HepG2 (cell line): ENCODE measurements around the gene ZNF148. TPM values are rescaled to one million over a fixed set of nuclear protein-coding genes. Genes with fewer than 3 reads are reported as not detected.
A peak's percentile ranks its signal among the peaks of the same experiment; 100 is the strongest.

Experiments used
- ATAC-seq: fragments of 200-7000 bp; cut with Tn5 transposase; 3 replicates; pipeline ENCODE4 v1.9.1; 2020; ENCODE audit warnings: mild to moderate bottlenecking, moderate library complexity
- BruUV-seq: library from RNA; stranded (reverse); fragments of 400-500 nt; replicated peaks from 2 replicates; lab custom pipeline; 2021; lab: Mats Ljungman, UMichigan
- CTCF ChIA-PET: fragments of 300-600 bp; formaldehyde crosslinking; extraction: SDS; loops from one replicate; lab custom pipeline; 2021; ENCODE audit warnings: low total read pairs, inconsistent platforms, low intra/inter-chr PET ratio; lab: Yijun Ruan, JAX
- POLR2A ChIA-PET: fragments of 350-600 bp; sonication (Branson Sonifier 250); formaldehyde crosslinking; loops from one replicate; lab custom pipeline; 2020; ENCODE audit warnings: antibody characterized with exemption, inconsistent platforms; lab: Yijun Ruan, JAX
- DNase-seq: peaks from one replicate; pipeline ENCODE4 v3.0.0-alpha.2; 2015; ENCODE audit warnings: low spot score
- FAIRE-seq: peaks from 3 replicates; lab custom pipeline; 2011; peaks lifted over from hg19 to GRCh38; lab: Jason Lieb, UNC
- H2AFZ ChIP-seq: one replicate; pipeline ENCODE4 v1.6.1; 2011; ENCODE audit warnings: low read length, inconsistent platforms
- H3K27ac ChIP-seq: fragments of 300-600 bp; 3 replicates; pipeline ENCODE4 v1.8.0; 2011; ENCODE audit warnings: mixed run types, mild to moderate bottlenecking, mixed read lengths, low read length, inconsistent platforms; ENCODE audit not compliant: insufficient read depth; ENCODE audit errors: extremely low read length
- H3K27me3 ChIP-seq, 2 experiments: fragments of 200-600 bp in 1 of 2; 2 replicates in 1 of 2; 3 replicates in 1 of 2; pipeline versions ENCODE4 v1.6.0 to v1.8.0; 2011; ENCODE audit warnings: low read length in 2 of 2, mild to moderate bottlenecking in 2 of 2, moderate library complexity in 2 of 2, inconsistent platforms in 1 of 2; ENCODE audit not compliant: insufficient read depth in 2 of 2, control insufficient read depth in 1 of 2
- H3K36me3 ChIP-seq, 2 experiments: fragments of 200-600 bp in 1 of 2; replicated peaks in 1 of 2; 2 replicates in 1 of 2; 3 replicates in 1 of 2; pipeline versions ENCODE4 v1.5.1 to v1.8.0; 2011; ENCODE audit warnings: low read length in 2 of 2, inconsistent platforms in 1 of 2; ENCODE audit not compliant: insufficient read depth in 2 of 2, control insufficient read depth in 1 of 2
- H3K4me1 ChIP-seq: 2 replicates; pipeline ENCODE4 v1.5.1; 2012; ENCODE audit warnings: low read length, inconsistent platforms; ENCODE audit not compliant: insufficient read depth
- H3K4me2 ChIP-seq: 2 replicates; pipeline ENCODE4 v1.6.0; 2011; ENCODE audit warnings: low read depth, low read length, inconsistent platforms
- H3K4me3 ChIP-seq, 3 experiments: fragments of 200-600 bp in 1 of 3; sonication (generic), shearing (Covaris generic) in 1 of 3; replicated peaks in 1 of 3; 2 replicates each; pipeline ENCODE4 v1.5.1; 2011 to 2016; ENCODE audit warnings: low read length in 3 of 3, inconsistent platforms in 2 of 3, low read depth in 2 of 3, mild to moderate bottlenecking in 2 of 3, control low read depth in 1 of 3, mixed read lengths in 1 of 3; ENCODE audit not compliant: insufficient read depth in 1 of 3
- H3K79me2 ChIP-seq: one replicate; pipeline ENCODE4 v1.6.1; 2011; ENCODE audit warnings: low read length, inconsistent platforms; ENCODE audit not compliant: insufficient read depth
- H3K9ac ChIP-seq: 2 replicates; pipeline ENCODE4 v1.6.0; 2011; ENCODE audit warnings: mild to moderate bottlenecking, low read depth, low read length, inconsistent platforms; ENCODE audit not compliant: insufficient read depth
- H3K9me3 ChIP-seq: 2 replicates; pipeline ENCODE4 v1.5.1; 2012; ENCODE audit warnings: mild to moderate bottlenecking, low read length
- H4K20me1 ChIP-seq: 2 replicates; pipeline ENCODE4 v1.6.0; 2011; ENCODE audit warnings: inconsistent platforms, mild to moderate bottlenecking, low read length, moderate library complexity; ENCODE audit not compliant: insufficient read depth
- DMAP1 ChIP-seq: IDR thresholded peaks from 2 replicates; pipeline ENCODE4 v1.6.1; 2016
- MIER2 ChIP-seq: IDR thresholded peaks from 2 replicates; pipeline ENCODE4 v1.6.1; 2016; ENCODE audit warnings: missing biosample characterization, missing genetic modification reagents
- RBM39 ChIP-seq: fragments of 200-400 bp; formaldehyde crosslinking; IDR thresholded peaks from one replicate; pipeline ENCODE4 v1.6.1; 2018; ENCODE audit warnings: antibody characterized with exemption, mild to moderate bottlenecking, low read depth, low read length; ENCODE audit not compliant: poor library complexity, severe bottlenecking
- REPIN1 ChIP-seq: sonication (generic); formaldehyde crosslinking; IDR thresholded peaks from 2 replicates; pipeline ENCODE4 v1.8.0; 2022; ENCODE audit warnings: missing genetic modification reagents, low read depth, mild to moderate bottlenecking, borderline replicate concordance
- RXRB ChIP-seq: IDR thresholded peaks from 2 replicates; pipeline ENCODE4 v1.6.1; 2016; ENCODE audit warnings: borderline replicate concordance, missing genetic modification reagents, missing compliant biosample characterization
- SRY ChIP-seq: sonication (generic); formaldehyde crosslinking; IDR thresholded peaks from 2 replicates; pipeline ENCODE4 v1.8.0; 2022; ENCODE audit warnings: mild to moderate bottlenecking, missing genetic modification reagents
- SSRP1 ChIP-seq: IDR thresholded peaks from 2 replicates; pipeline ENCODE4 v1.6.1; 2016; ENCODE audit warnings: control low read depth
- ZBTB21 ChIP-seq: sonication (generic); formaldehyde crosslinking; IDR thresholded peaks from 2 replicates; pipeline ENCODE4 v1.4.0; 2020; ENCODE audit warnings: missing genetic modification reagents
- ZKSCAN1 ChIP-seq: fragments of 150-350 bp; IDR thresholded peaks from 2 replicates; pipeline ENCODE4 v1.6.1; 2014; ENCODE audit warnings: low read length
- ZMYM4 ChIP-seq: sonication (generic); formaldehyde crosslinking; IDR thresholded peaks from 2 replicates; pipeline ENCODE4 v1.8.1; 2023; ENCODE audit warnings: mild to moderate bottlenecking, missing genetic modification reagents
- ZNF598 ChIP-seq: sonication (generic); formaldehyde crosslinking; IDR thresholded peaks from 2 replicates; pipeline ENCODE4 v1.5.1; 2020; ENCODE audit warnings: mild to moderate bottlenecking, missing genetic modification reagents, borderline replicate concordance
- WGBS: methylation state at CpG from one replicate; pipeline ENCODE4 v1.1.6; 2017; ENCODE audit warnings: low lambda C conversion rate; 5-methylcytosine and 5-hydroxymethylcytosine counted together
- in situ Hi-C: cut with HindIII; loops from 2 replicates; pipeline ENCODE4 v1.10.0; 2017; ENCODE audit warnings: low pct_unique_long_range_greater_than_20kb; ENCODE audit not compliant: extremely low pct_ligation_motif_present
- intact Hi-C: fragments of 100-400 bp; cut with micrococcal nuclease; formaldehyde crosslinking; loops from one replicate; pipeline ENCODE4 v1.10.0; 2022; ENCODE audit not compliant: unreplicated experiment
- polyA plus RNA-seq, 8 experiments: library from polyadenylated mRNA; depleted of rRNA in 3 of 8; stranded (reverse) in 7 of 8; unstranded in 1 of 8; fragments of >200 nt; fragmentation: Illumina TruSeq in 4 of 8; extraction: Trizol in 4 of 8; gene quantifications; 2 replicates each; pipeline versions ENCODE4 v1.2.1 to v1.2.3, GENCODE V29; 2011 to 2016; ENCODE audit warnings: low read depth in 4 of 8, missing spikeins in 1 of 8, mixed read lengths in 1 of 8; ENCODE audit not compliant: insufficient read depth in 1 of 8
- total RNA-seq, 5 experiments: library from RNA; depleted of rRNA; stranded (reverse); fragments of >200 nt; fragmentation: Illumina TruSeq; extraction: Trizol; gene quantifications; 2 replicates each; pipeline ENCODE4 v1.2.3, GENCODE V29; 2016; ENCODE audit warnings: low read depth in 1 of 5

Gene ZNF148
- total and polyA plus RNA-seq, 2 of the 13 experiments (the other 11 are each of a cell fraction or from before 2014, with no cell fraction given) = 10.6 to 36.1 TPM

- TF ChIP-seq ZNF598 (CRISPR knock-in tag) (peak; percentile 56; the same call in 1 of the 2 replicates), SRY (CRISPR knock-in tag) (no peak), REPIN1 (CRISPR knock-in tag) (peak; percentile 68; the same call in 1 of the 2 replicates)
These were observed 18.0 kb downstream of the ZNF148 start (continued) for GRCh38 chr3:125357032-125357658.

- H3K4me3 ChIP-seq = peak overlapping the region; percentile 69 to 88 (median 83)
- H3K27ac ChIP-seq = peak overlapping the region; percentile 74
- ATAC-seq (peak; percentile 42), DNase-seq (no peak), FAIRE-seq (no peak)
- CTCF ChIA-PET = no interaction called here
- BruUV-seq = TSS peak; percentile 33
- H4K20me1 ChIP-seq = peaks cover 3% of the 10 kb centered on the region; the same call in 1 of the 2 replicates
- H3K4me1 ChIP-seq = peaks cover 48% of the 10 kb centered on the region
- H2AFZ ChIP-seq = no peak overlapping the region
- H3K9me3 ChIP-seq = no peaks in the 10 kb centered on the region
- no peaks in the 10 kb centered on the region for H3K36me3 ChIP-seq
- POLR2A ChIA-PET = interaction anchor here (0.5 to 2.2 kb wide), 5 partner anchors 19 to 150 kb away, joined by 3 to 19 read pairs (median 4); partner anchors contain the start of gene ZNF148
- H3K4me2 ChIP-seq = peak overlapping the region; percentile 82
- 41% methylated on average over 5 of the region's 5 CpGs for WGBS
- in situ Hi-C loops = no loop called here
- TF ChIP-seq RXRB (CRISPR knock-in tag) = no peak
- TF ChIP-seq MIER2 (CRISPR knock-in tag) = no peak
- no peak for TF ChIP-seq SSRP1 (CRISPR knock-in tag)
- no peak for TF ChIP-seq ZBTB21 (CRISPR knock-in tag)
- no peak for TF ChIP-seq ZKSCAN1
- TF ChIP-seq ZMYM4 (CRISPR knock-in tag) = no peak
- no peak for TF ChIP-seq DMAP1 (CRISPR knock-in tag)
- TF ChIP-seq RBM39 = no peak
- peak overlapping the region; percentile 83 for H3K9ac ChIP-seq
- peaks cover 98% of the 10 kb centered on the region for H3K79me2 ChIP-seq
- H3K27me3 ChIP-seq = no peaks in the 10 kb centered on the region
- intact Hi-C loops = no loop called here
These were observed 18.7 kb downstream of the ZNF148 start for GRCh38 chr3:125356140-125357026.
